H1 (cell line): ENCODE results near the gene CELSR1. TPM values are rescaled to one million over a fixed set of nuclear protein-coding genes. Genes with fewer than 3 reads are reported as not detected.

Source experiments
- CHD2 ChIP-seq: IDR thresholded peaks from 2 replicates; pipeline ENCODE4 v1.6.1; 2012; ENCODE audit warnings: low read length, improper control_type of control experiment
- JUN ChIP-seq: IDR thresholded peaks from 2 replicates; pipeline ENCODE4 v1.6.1; 2011; ENCODE audit warnings: low read depth, mild to moderate bottlenecking, improper control_type of control experiment, low read length
- KDM4A ChIP-seq: IDR thresholded peaks from one replicate; pipeline ENCODE4 v1.7.1; 2012; ENCODE audit warnings: low read depth, mild to moderate bottlenecking, moderate library complexity, low read length, inconsistent platforms; ENCODE audit not compliant: severe bottlenecking
- NANOG ChIP-seq: IDR thresholded peaks from 2 replicates; pipeline ENCODE4 v1.6.1; 2011; ENCODE audit warnings: low read length, low read depth, mild to moderate bottlenecking, inconsistent platforms; ENCODE audit not compliant: insufficient read depth, poor library complexity, severe bottlenecking
- PHF8 ChIP-seq: fragments of 200-600 bp; sonication (generic); conservative IDR thresholded peaks from 2 replicates; pipeline ENCODE4 v1.7.1; 2012; ENCODE audit warnings: low read depth, mild to moderate bottlenecking, inconsistent platforms, low read length, moderate library complexity
- RXRA ChIP-seq: IDR thresholded peaks from 2 replicates; pipeline ENCODE4 v1.6.1; 2011; ENCODE audit warnings: low read depth, mild to moderate bottlenecking, low read length, moderate library complexity; ENCODE audit not compliant: insufficient read depth
- SRF ChIP-seq: IDR thresholded peaks from 2 replicates; pipeline ENCODE4 v1.6.1; 2011; ENCODE audit warnings: mild to moderate bottlenecking, low read depth, low read length, moderate library complexity
- polyA plus RNA-seq, 7 experiments: library from polyadenylated mRNA; depleted of rRNA in 3 of 7; stranded (reverse) in 5 of 7; unstranded in 2 of 7; fragments of >200 nt in 5 of 7; fragments of 200-250 nt in 2 of 7; gene quantifications; 1 replicate in 5 of 7; 2 replicates in 1 of 7; 4 replicates in 1 of 7; pipeline versions ENCODE4 v1.2.1 to v1.2.3, GENCODE V29; 2011 to 2013; ENCODE audit warnings: missing spikeins in 2 of 7, mixed read lengths in 2 of 7
- total RNA-seq: library from RNA; stranded (reverse); fragmentation: NEBNext Ultra II Directional; extraction: Animal tissue kit (Norgen Biotek cat#: 25700); gene quantifications from 2 replicates; pipeline ENCODE4 v1.2.1, GENCODE V29; 2021
- TF ChIP-seq, protein P1 (sequence below), 3 experiments: IDR thresholded peaks; 1 replicate in 2 of 3; 2 replicates in 1 of 3; pipeline versions ENCODE4 v1.5.1 to v1.6.1; 2011; ENCODE audit warnings: low read length in 3 of 3, mild to moderate bottlenecking in 3 of 3, inconsistent platforms in 2 of 3, low read depth in 1 of 3, moderate library complexity in 1 of 3; ENCODE audit not compliant: insufficient read depth in 1 of 3; ENCODE audit errors: control extremely low read depth in 1 of 3

Gene CELSR1
- total and polyA plus RNA-seq, 2 of the 8 experiments (the other 6 are each of a cell fraction or from before 2014, with no cell fraction given), result 9.0 to 12.4 TPM

DNA sequence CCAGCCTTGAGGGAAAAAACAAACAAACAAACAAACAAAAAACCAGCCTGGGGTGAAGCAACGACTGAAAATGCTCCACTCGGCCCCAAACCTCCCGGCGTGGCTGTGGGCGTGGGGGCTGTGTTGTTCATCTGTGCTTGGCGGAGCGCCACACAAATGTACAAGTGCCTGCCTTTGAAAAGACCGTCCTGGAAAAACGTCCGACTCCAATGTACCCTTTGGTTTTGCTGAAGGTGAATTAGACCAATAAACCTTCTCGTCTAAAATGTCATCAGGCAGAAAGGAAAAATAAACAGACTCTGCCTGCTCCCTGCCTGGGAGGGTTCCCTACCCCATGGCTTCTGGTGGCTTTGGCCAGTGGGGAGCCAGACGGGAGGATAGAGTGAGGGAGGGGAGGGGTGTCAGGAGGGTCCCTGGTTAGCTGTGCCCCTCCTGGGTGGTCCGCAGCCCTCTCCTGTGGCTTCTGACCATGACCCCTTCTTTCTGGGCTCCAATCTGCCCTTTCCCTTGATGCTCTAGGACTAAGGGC lies 108.0 kb downstream of the CELSR1 start (continued):
- TF ChIP-seq, protein P1, sequence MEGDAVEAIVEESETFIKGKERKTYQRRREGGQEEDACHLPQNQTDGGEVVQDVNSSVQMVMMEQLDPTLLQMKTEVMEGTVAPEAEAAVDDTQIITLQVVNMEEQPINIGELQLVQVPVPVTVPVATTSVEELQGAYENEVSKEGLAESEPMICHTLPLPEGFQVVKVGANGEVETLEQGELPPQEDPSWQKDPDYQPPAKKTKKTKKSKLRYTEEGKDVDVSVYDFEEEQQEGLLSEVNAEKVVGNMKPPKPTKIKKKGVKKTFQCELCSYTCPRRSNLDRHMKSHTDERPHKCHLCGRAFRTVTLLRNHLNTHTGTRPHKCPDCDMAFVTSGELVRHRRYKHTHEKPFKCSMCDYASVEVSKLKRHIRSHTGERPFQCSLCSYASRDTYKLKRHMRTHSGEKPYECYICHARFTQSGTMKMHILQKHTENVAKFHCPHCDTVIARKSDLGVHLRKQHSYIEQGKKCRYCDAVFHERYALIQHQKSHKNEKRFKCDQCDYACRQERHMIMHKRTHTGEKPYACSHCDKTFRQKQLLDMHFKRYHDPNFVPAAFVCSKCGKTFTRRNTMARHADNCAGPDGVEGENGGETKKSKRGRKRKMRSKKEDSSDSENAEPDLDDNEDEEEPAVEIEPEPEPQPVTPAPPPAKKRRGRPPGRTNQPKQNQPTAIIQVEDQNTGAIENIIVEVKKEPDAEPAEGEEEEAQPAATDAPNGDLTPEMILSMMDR (IDR thresholded peaks at IDR 0.05; ENCODE audit: control extremely low read depth in 1 of 3, insufficient read depth in 1 of 3, low read depth in 1 of 3, low read length in 3 of 3), result no peak
- no peak for TF ChIP-seq CHD2
- TF ChIP-seq KDM4A, result no peak
- TF ChIP-seq PHF8, result no peak
- TF ChIP-seq JUN, result no peak
- no peak for TF ChIP-seq NANOG
- no peak for TF ChIP-seq RXRA
- no peak for TF ChIP-seq SRF
